Stimulated activated CD4-positive, alpha-beta T cell treated with anti-CD3 and anti-CD28 coated beads, Interleukin-1b, Interleukin-23, amount 100 ng/mL, for 1 hour (primary cell): ENCODE data around the gene PIK3AP1.
"Not testable (repeated sequence)": the region's sequence is repeated elsewhere in the genome, so short reads cannot be mapped to it uniquely, and the experiment has no call there.

ENCODE experiments used
- DNase-seq, 2 donors: peaks; one replicate each; pipeline ENCODE4 v3.0.0-alpha.2; 2020; ENCODE audit warnings: low read depth in 2 of 2

Gene PIK3AP1

GRCh38 chr10:96577069-96577468 lies 143.2 kb downstream of the PIK3AP1 start:
- no peak for DNase-seq

- no peak for DNase-seq
These were observed 143.9 kb downstream of the PIK3AP1 start for GRCh38 chr10:96576277-96576980.

GRCh38 chr10:96574564-96574963 lies 145.8 kb downstream of the PIK3AP1 start:
- DNase-seq = not testable (repeated sequence)

- DNase-seq = no peak
These were observed 147.3 kb downstream of the PIK3AP1 start for GRCh38 chr10:96573036-96573435.

GRCh38 chr10:96570983-96571964 lies 149.0 kb downstream of the PIK3AP1 start:
- DNase-seq = no peak

- DNase-seq = no peak
These were observed 149.8 kb downstream of the PIK3AP1 start for GRCh38 chr10:96570511-96570910.

- no peak for DNase-seq
These were observed 151.9 kb downstream of the PIK3AP1 start for GRCh38 chr10:96568402-96568801.

- DNase-seq = no peak
These were observed 154.5 kb downstream of the PIK3AP1 start for GRCh38 chr10:96565774-96566173.

- no peak for DNase-seq
These were observed 159.1 kb downstream of the PIK3AP1 start for GRCh38 chr10:96560966-96561887.

GRCh38 chr10:96560489-96560888 lies 159.8 kb downstream of the PIK3AP1 start:
- no peak for DNase-seq

- no peak for DNase-seq
These were observed 164.3 kb downstream of the PIK3AP1 start for GRCh38 chr10:96556003-96556402.

- DNase-seq = no peak
These were observed 165.0 kb downstream of the PIK3AP1 start for GRCh38 chr10:96555330-96555729.

- no peak for DNase-seq
These were observed 171.7 kb downstream of the PIK3AP1 start for GRCh38 chr10:96548589-96548988.

GRCh38 chr10:96545558-96545957 lies 174.8 kb downstream of the PIK3AP1 start:
- not testable (repeated sequence) for DNase-seq
